ENCODE measurements around the gene TIMM21.

DNA sequence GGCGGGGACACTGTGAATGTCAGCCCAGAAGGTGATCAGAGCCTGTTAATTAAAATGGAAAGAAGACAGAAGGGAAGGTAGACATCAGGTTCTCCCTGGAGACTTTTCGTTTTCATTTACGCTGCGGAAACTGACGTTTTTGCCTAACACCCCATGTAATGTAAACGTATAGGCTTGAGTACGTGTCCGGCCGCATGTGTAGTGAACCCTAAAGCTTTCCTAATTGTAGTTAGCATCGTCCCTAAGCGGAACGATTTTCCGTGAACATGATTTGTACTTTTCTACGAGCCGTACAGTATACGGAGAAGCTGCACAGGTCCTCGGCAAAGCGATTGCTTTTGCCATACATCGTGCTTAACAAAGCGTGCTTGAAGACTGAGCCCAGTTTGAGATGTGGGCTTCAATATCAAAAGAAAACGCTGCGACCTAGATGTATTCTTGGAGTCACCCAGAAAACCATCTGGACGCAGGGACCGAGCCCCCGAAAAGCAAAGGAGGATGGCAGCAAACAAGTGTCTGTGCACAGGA is 284 bp downstream of the TIMM21 start:
- TF ChIP-seq, protein P1, sequence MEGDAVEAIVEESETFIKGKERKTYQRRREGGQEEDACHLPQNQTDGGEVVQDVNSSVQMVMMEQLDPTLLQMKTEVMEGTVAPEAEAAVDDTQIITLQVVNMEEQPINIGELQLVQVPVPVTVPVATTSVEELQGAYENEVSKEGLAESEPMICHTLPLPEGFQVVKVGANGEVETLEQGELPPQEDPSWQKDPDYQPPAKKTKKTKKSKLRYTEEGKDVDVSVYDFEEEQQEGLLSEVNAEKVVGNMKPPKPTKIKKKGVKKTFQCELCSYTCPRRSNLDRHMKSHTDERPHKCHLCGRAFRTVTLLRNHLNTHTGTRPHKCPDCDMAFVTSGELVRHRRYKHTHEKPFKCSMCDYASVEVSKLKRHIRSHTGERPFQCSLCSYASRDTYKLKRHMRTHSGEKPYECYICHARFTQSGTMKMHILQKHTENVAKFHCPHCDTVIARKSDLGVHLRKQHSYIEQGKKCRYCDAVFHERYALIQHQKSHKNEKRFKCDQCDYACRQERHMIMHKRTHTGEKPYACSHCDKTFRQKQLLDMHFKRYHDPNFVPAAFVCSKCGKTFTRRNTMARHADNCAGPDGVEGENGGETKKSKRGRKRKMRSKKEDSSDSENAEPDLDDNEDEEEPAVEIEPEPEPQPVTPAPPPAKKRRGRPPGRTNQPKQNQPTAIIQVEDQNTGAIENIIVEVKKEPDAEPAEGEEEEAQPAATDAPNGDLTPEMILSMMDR (IDR thresholded peaks at IDR 0.05; ENCODE audit: poor library complexity, severe bottlenecking): no peak
- TF ChIP-seq POLR2AphosphoS5 (IDR thresholded peaks at IDR 0.05): no peak
- TF ChIP-seq EZH2 (IDR thresholded peaks at IDR 0.05; ENCODE audit: borderline replicate concordance, insufficient read depth, low read length, poor library complexity, severe bottlenecking): no peak
- TF ChIP-seq RAD21 (conservative IDR thresholded peaks at IDR 0.05): no peak
- TF ChIP-seq, protein P2, sequence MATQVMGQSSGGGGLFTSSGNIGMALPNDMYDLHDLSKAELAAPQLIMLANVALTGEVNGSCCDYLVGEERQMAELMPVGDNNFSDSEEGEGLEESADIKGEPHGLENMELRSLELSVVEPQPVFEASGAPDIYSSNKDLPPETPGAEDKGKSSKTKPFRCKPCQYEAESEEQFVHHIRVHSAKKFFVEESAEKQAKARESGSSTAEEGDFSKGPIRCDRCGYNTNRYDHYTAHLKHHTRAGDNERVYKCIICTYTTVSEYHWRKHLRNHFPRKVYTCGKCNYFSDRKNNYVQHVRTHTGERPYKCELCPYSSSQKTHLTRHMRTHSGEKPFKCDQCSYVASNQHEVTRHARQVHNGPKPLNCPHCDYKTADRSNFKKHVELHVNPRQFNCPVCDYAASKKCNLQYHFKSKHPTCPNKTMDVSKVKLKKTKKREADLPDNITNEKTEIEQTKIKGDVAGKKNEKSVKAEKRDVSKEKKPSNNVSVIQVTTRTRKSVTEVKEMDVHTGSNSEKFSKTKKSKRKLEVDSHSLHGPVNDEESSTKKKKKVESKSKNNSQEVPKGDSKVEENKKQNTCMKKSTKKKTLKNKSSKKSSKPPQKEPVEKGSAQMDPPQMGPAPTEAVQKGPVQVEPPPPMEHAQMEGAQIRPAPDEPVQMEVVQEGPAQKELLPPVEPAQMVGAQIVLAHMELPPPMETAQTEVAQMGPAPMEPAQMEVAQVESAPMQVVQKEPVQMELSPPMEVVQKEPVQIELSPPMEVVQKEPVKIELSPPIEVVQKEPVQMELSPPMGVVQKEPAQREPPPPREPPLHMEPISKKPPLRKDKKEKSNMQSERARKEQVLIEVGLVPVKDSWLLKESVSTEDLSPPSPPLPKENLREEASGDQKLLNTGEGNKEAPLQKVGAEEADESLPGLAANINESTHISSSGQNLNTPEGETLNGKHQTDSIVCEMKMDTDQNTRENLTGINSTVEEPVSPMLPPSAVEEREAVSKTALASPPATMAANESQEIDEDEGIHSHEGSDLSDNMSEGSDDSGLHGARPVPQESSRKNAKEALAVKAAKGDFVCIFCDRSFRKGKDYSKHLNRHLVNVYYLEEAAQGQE (IDR thresholded peaks at IDR 0.05; ENCODE audit: borderline replicate concordance): peak; percentile 64
- no peak for TF ChIP-seq EP300 (conservative IDR thresholded peaks at IDR 0.05; ENCODE audit: poor library complexity, severe bottlenecking)

Measured in neural cell (in vitro differentiated cells).